Measurements from ENCODE around the gene CNTN6.

DNA sequence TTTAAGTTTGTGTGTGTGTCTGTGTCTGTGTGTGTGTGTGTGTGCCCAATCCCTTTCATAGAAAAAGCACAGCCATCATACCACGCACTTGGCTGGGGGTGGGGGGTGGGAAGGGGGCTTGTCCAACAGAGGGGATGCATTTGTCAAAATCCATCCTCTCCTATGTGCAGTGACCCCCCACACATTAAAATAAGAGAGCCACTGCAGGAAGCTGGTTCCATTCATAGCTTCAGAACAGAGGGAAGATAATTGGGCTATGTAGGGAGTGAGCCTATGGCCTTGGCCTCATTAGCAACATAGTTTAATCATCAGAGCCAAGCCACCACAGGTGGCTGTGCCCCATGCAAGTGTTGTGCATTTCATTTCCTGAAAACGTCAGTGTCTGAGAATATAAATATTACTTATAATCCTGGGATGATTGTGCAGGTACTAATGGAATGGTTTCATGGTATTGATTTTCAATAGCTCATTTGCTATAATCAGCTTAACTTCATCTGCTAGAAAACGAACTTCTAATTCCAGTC, 330.8 kb downstream of the CNTN6 start:
- TF ChIP-seq EZH2 (IDR thresholded peaks at IDR 0.05; ENCODE audit: borderline replicate concordance, low read length) = no peak
- TF ChIP-seq, protein P1, sequence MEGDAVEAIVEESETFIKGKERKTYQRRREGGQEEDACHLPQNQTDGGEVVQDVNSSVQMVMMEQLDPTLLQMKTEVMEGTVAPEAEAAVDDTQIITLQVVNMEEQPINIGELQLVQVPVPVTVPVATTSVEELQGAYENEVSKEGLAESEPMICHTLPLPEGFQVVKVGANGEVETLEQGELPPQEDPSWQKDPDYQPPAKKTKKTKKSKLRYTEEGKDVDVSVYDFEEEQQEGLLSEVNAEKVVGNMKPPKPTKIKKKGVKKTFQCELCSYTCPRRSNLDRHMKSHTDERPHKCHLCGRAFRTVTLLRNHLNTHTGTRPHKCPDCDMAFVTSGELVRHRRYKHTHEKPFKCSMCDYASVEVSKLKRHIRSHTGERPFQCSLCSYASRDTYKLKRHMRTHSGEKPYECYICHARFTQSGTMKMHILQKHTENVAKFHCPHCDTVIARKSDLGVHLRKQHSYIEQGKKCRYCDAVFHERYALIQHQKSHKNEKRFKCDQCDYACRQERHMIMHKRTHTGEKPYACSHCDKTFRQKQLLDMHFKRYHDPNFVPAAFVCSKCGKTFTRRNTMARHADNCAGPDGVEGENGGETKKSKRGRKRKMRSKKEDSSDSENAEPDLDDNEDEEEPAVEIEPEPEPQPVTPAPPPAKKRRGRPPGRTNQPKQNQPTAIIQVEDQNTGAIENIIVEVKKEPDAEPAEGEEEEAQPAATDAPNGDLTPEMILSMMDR (conservative IDR thresholded peaks at IDR 0.05 in 1 of 2, IDR thresholded peaks at IDR 0.05 in 1 of 2; ENCODE audit: extremely low read depth in 1 of 2, insufficient read depth in 1 of 2, low read depth in 1 of 2, low read length in 2 of 2) = no peak
